OCI-LY7 (cell line): ENCODE data around the gene ROBO3.

Experiments
- CTCF ChIP-seq: fragments of 200-600 bp; sonication (generic); conservative IDR thresholded peaks from 2 replicates; pipeline ENCODE4 v1.5.1; 2014; ENCODE audit warnings: mild to moderate bottlenecking, antibody characterized with exemption, low read length, moderate library complexity, mixed read lengths
- EZH2phosphoT487 ChIP-seq: fragments of 200-600 bp; sonication (generic); IDR thresholded peaks from 2 replicates; pipeline ENCODE4 v1.6.1; 2018; ENCODE audit warnings: low read depth, borderline replicate concordance, mild to moderate bottlenecking, mixed run types, antibody characterized with exemption, low read length, moderate library complexity, mixed read lengths

GRCh38 chr11:124817036-124817435, 48.2 kb upstream of the ROBO3 start:
- TF ChIP-seq CTCF (no peak), EZH2phosphoT487 (no peak)
